ENCODE measurements around the gene SLC7A1.

Gene SLC7A1

GRCh38 chr13:29571876-29572570 is 23.5 kb downstream of the SLC7A1 start:
- ChIA-PET POLR2A (no interaction called here), CTCF (no interaction called here)
- TF ChIP-seq HDGF (IDR thresholded peaks at IDR 0.05; ENCODE audit: borderline replicate concordance) (no peak), SUZ12 (IDR thresholded peaks at IDR 0.05) (no peak), BHLHE40 (IDR thresholded peaks at IDR 0.05; ENCODE audit: borderline replicate concordance) (no peak), CTBP1 (IDR thresholded peaks at IDR 0.05; ENCODE audit: borderline replicate concordance) (no peak), FOXM1 (IDR thresholded peaks at IDR 0.05; ENCODE audit: borderline replicate concordance) (no peak), PKNOX1 (IDR thresholded peaks at IDR 0.05) (no peak), ARNT (IDR thresholded peaks at IDR 0.05) (no peak), LEF1 (IDR thresholded peaks at IDR 0.05; ENCODE audit: borderline replicate concordance) (no peak)
- DNase-seq (ENCODE audit: extremely low spot score) = no peak

- TF ChIP-seq NFRKB (IDR thresholded peaks at IDR 0.05) (no peak), FOXK2 (IDR thresholded peaks at IDR 0.05) (no peak), HDGF (IDR thresholded peaks at IDR 0.05; ENCODE audit: borderline replicate concordance) (no peak), LEF1 (IDR thresholded peaks at IDR 0.05; ENCODE audit: borderline replicate concordance) (no peak), ZNF384 (IDR thresholded peaks at IDR 0.05) (no peak), PKNOX1 (IDR thresholded peaks at IDR 0.05) (no peak), SUZ12 (IDR thresholded peaks at IDR 0.05) (no peak), FOXA1 (IDR thresholded peaks at IDR 0.05) (no peak), CTBP1 (IDR thresholded peaks at IDR 0.05; ENCODE audit: borderline replicate concordance) (no peak), FOXM1 (IDR thresholded peaks at IDR 0.05; ENCODE audit: borderline replicate concordance) (no peak), TARDBP (IDR thresholded peaks at IDR 0.05) (no peak), ELF4 (IDR thresholded peaks at IDR 0.05) (no peak), BHLHE40 (IDR thresholded peaks at IDR 0.05; ENCODE audit: borderline replicate concordance) (no peak), ARNT (IDR thresholded peaks at IDR 0.05) (no peak), L3MBTL2 (conservative IDR thresholded peaks at IDR 0.05) (no peak), SP1 (IDR thresholded peaks at IDR 0.05) (no peak)
- no peak for DNase-seq (ENCODE audit: extremely low spot score)
- ChIA-PET POLR2A (no interaction called here), CTCF (no interaction called here)
Observed at GRCh38 chr13:29570051-29570654, 25.3 kb downstream of the SLC7A1 start.

GRCh38 chr13:29569253-29570050 is 26.0 kb downstream of the SLC7A1 start:
- TF ChIP-seq ARNT (IDR thresholded peaks at IDR 0.05) (no peak), TARDBP (IDR thresholded peaks at IDR 0.05) (no peak), L3MBTL2 (conservative IDR thresholded peaks at IDR 0.05) (no peak), FOXK2 (IDR thresholded peaks at IDR 0.05) (no peak), BHLHE40 (IDR thresholded peaks at IDR 0.05; ENCODE audit: borderline replicate concordance) (no peak), HDGF (IDR thresholded peaks at IDR 0.05; ENCODE audit: borderline replicate concordance) (no peak), CTBP1 (IDR thresholded peaks at IDR 0.05; ENCODE audit: borderline replicate concordance) (no peak), LEF1 (IDR thresholded peaks at IDR 0.05; ENCODE audit: borderline replicate concordance) (no peak), SUZ12 (IDR thresholded peaks at IDR 0.05) (no peak), PKNOX1 (IDR thresholded peaks at IDR 0.05) (no peak), NFRKB (IDR thresholded peaks at IDR 0.05) (no peak), FOXA1 (IDR thresholded peaks at IDR 0.05) (no peak), ELF4 (IDR thresholded peaks at IDR 0.05) (no peak), ZNF384 (IDR thresholded peaks at IDR 0.05) (no peak), SP1 (IDR thresholded peaks at IDR 0.05) (no peak), FOXM1 (IDR thresholded peaks at IDR 0.05; ENCODE audit: borderline replicate concordance) (no peak)
- CTCF ChIA-PET = no interaction called here
- DNase-seq (ENCODE audit: extremely low spot score) = no peak
- POLR2A ChIA-PET = no interaction called here

- no peak for DNase-seq (ENCODE audit: extremely low spot score)
- POLR2A ChIA-PET = no interaction called here
- CTCF ChIA-PET = no interaction called here
- TF ChIP-seq ELF4 (IDR thresholded peaks at IDR 0.05) (no peak), BHLHE40 (IDR thresholded peaks at IDR 0.05; ENCODE audit: borderline replicate concordance) (no peak), FOXA1 (IDR thresholded peaks at IDR 0.05) (no peak), FOXK2 (IDR thresholded peaks at IDR 0.05) (no peak), NFRKB (IDR thresholded peaks at IDR 0.05) (no peak), SP1 (IDR thresholded peaks at IDR 0.05) (no peak), PKNOX1 (IDR thresholded peaks at IDR 0.05) (no peak), L3MBTL2 (conservative IDR thresholded peaks at IDR 0.05) (no peak), FOXM1 (IDR thresholded peaks at IDR 0.05; ENCODE audit: borderline replicate concordance) (no peak), LEF1 (IDR thresholded peaks at IDR 0.05; ENCODE audit: borderline replicate concordance) (no peak), SUZ12 (IDR thresholded peaks at IDR 0.05) (no peak), ZNF384 (IDR thresholded peaks at IDR 0.05) (no peak), HDGF (IDR thresholded peaks at IDR 0.05; ENCODE audit: borderline replicate concordance) (no peak), CTBP1 (IDR thresholded peaks at IDR 0.05; ENCODE audit: borderline replicate concordance) (no peak)
Observed at GRCh38 chr13:29568731-29569130, 26.8 kb downstream of the SLC7A1 start.
